ENCODE measurements around the gene CTSF. TPM values are rescaled to one million over a fixed set of nuclear protein-coding genes. Genes with fewer than 3 reads are reported as not detected.
A peak's percentile ranks its signal among the peaks of the same experiment; 100 is the strongest.
"Not testable (repeated sequence)": the region's sequence is repeated elsewhere in the genome, so short reads cannot be mapped to it uniquely, and the experiment has no call there.

Gene CTSF
- total RNA-seq, 1 donor from 2014 or later = 39.1 TPM

GRCh38 chr11:66559142-66559865, 9.1 kb downstream of the CTSF start:
- no peak for DNase-seq

GRCh38 chr11:66557733-66558326, 10.6 kb downstream of the CTSF start:
- DNase-seq = no peak

- no peak for DNase-seq
Measured at GRCh38 chr11:66556086-66556485, 12.3 kb downstream of the CTSF start.

DNA sequence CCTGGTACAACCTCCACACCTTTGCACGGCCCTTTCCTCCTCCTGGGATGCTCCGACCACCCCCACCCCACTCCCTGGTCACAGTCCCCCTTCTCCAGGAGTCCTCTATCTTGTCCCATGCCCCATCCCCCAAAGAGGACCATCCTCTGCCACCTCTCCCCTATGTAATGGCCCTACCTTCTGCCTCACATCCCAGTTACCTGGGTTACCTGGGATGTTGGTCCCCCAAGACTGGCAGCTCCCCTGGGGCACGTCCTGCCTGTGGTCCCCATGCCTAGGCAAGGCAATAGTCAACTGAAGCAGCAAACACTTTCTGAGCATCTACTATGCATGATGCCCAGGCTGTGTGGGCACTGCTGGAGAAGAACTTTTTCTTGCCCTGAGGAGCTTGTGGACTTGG, 13.0 kb downstream of the CTSF start:
- DNase-seq = no peak

GRCh38 chr11:66554602-66555001, 13.8 kb downstream of the CTSF start:
- DNase-seq = no peak

DNA sequence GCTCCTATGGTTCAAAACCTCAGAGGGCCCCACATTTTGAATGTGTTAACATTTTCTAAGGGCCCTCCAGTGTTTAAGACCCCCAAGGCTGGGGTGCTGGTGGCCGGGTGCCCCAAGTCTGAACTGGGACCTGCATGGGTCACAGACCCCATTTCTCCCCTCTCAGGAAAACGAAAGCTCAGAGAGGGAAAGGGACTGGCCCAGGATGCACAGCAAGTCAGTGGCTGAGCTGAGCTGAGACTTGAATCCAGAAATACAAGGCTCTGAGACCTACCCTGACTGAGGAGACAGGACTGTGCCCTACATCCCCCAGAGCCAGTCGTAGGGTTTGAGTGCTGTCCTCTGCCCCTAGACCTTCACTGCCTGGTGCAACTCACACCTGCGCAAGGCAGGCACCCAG, 17.5 kb downstream of the CTSF start:
- no peak for DNase-seq

GRCh38 chr11:66549696-66550095, 18.7 kb downstream of the CTSF start:
- DNase-seq = no peak

DNA sequence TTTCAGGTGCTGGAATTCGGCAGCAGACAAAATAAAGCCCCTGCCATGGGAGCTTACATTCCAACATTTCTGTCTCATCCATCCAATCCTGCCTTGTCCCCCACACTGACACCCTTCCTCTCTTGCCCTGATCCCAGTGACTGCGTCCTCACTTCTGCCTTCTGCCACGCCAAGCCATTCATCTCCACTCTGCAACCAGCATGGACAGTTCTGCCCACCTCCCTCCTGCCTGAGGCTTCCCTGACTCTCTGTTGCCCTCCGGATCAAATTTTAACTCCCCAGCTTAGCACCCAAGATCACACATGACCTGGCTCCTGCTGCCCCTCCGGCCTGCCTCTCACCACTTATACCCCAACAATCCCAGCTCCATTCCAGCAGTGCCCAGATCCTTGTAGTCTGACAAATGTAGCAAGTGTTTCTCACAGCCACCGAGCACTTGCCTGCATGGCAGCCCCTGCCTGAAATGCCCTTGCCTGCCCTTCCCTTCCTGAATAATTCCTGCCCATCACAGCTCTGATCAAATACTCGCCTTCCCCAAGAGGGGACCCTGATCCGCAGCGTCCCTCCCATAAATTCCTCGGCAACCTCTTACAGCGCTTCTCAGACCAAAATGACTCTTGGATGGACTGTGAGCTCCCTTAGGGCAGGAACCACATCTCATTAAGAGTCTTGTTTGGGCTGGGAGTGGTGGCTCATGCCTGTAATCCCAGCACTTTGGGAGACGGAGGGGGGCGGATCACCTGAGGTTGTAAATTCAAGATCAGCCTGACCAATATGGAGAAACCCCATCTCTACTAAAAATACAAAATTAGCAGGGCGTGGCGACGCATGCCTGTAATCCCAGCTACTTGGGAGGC, 19.4 kb downstream of the CTSF start:
- no peak for DNase-seq

GRCh38 chr11:66548041-66548440, 20.4 kb downstream of the CTSF start:
- no peak for DNase-seq

DNA sequence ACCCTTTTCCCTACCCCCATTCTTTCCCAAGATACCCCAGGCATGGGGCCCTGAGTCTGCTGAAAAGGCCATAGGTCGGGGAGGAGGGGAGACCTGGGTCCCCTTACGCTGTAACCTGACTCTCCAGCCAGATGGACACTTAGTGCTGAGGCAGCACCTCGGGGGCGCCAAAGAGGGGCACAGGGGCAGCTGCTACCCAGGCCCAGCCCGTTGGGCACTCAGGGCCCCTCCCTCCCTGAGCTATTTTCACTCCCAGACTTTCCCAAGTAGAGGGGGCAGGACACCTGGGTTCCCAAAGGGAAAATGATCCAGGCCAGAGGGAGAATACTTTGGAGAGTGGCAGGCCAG, 20.8 kb downstream of the CTSF start:
- no peak for DNase-seq

DNA sequence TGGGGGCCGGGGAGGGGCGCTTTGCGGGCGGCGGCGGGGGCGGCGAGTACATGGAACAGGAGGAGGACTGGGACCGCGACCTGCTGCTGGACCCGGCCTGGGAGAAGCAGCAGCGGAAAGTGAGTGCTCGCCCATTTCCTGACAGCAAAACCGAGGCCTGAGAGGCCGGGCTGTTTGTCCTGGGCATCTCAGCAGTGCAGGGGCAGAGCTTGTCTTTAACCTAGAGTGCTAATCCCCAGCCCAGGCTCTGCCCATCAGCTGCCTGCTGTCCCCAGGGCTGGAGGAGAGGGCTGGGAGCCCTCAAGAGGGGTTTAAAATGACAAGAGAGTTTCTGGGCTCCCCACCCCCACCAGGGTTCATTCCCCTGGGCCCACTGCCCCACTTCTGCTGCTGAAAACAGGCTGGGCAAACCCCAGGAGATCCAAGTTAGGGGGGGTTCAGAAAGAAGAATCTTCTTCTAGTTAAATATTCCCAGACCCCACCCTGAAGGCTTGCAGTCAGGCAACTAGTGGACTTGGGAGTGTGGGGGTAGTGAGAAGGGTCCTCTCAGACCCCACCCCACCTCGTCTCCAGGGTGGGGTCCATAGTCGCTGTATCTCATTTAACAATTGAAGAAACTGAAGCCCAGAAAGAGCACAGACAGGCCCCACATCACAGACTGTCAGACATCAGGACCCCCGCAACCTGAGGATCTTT, 21.3 kb downstream of the CTSF start:
- no peak for DNase-seq

DNA sequence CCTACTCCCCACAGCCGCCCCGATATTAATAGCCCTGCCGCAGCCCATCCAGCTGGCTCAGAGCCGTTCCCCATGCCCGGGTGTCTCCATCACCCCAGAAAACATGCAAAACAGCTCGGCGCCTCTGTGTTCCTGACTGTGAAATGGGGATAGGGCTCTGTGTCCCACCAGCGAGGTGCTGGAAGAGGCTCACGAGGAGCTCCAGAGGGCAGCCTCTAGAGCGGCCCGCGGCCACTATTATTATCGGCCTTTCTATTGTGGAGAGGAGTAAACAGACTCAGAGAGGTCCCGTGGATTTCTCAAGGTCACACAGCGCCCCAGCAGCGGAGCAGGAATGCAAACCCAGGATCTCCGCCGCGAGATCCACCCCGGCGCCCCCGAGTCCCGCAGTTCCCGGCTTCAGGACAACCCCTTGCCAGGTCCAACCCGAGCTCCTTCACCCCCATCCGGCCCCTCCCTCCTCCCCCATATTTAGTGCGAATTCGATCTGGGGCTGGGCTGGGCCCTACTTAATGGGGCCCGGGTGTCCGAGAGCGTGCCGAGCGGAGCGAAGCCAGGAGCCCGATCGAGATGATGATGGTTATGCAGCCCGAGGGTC, 21.9 kb downstream of the CTSF start, which contains the start of gene ACTN3:
Gene ACTN3, plus strand, starts transcription at position 536 of the 598 bp plus-strand sequence. Its CDS starts 35 bp downstream, at position 571.
- DNase-seq = no peak

GRCh38 chr11:66545701-66546367, 22.6 kb downstream of the CTSF start, which contains the start of gene ZDHHC24:
TSS of gene ZDHHC24 (minus strand) at chr11:66546048. CDS start at chr11:66546003, 45 bp downstream.
- DNase-seq = peak; percentile 96

DNA sequence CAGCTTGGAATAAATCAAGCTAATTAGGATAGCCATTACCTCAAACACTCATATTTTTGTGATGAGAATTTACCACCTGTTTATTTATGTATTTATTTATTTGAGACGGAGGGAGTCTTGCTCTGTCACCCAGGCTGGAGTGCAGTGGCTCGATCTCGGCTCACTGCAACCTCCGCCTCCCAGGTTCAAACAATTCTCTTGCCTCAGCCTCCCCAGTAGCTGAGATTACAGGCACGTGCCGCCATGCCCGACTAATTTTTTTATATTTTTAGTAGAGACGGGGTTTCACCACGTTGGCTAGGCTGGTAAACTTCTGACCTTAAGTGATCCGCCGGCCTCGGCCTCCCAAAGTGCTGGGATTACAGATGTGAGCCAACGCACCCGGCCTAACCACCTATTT, 23.5 kb downstream of the CTSF start:
- not testable (repeated sequence) for DNase-seq

GRCh38 chr11:66543263-66544107, 24.9 kb downstream of the CTSF start:
- no peak for DNase-seq

GRCh38 chr11:66542362-66542761, 26.0 kb downstream of the CTSF start:
- peak; percentile 21 for DNase-seq

- DNase-seq = peak; percentile 53
Measured at GRCh38 chr11:66541892-66542291, 26.5 kb downstream of the CTSF start.

DNA sequence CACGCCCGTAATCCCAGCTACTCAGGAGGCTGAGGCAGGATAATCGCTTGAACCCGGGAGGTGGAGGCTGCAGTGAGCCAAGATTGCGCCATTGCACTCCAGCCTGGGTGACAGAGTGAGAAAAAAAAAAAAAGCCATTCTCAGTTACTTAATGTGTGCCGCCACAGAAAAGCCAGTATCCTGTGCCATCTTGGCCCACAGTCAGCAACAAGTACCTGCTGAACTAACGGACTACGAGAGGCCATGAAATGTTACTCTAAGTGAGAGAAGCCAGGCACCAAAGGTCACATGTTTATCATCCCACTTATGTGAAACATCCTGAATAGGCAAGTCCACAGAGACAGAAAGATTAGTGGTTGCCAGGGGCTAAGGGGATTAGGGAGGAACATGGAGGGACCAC, 27.8 kb downstream of the CTSF start:
- DNase-seq = not testable (repeated sequence)

DNA sequence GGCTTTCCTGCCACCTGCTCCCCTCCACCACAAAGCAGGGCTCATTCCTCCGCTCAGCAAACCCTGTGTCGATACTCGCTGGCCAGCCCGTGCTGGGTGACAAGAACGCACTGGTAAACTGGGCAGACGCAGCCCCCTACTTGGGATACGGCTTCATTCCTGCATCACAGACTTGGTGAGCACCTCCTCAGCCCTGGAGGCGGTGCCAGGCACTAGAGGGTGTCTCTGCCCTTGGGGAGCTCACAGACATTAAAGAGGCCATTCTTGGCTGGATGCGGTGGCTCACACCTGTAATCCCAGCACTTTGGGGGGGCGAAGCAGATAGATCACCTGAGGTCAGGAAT, 28.6 kb downstream of the CTSF start:
- no peak for DNase-seq

DNA sequence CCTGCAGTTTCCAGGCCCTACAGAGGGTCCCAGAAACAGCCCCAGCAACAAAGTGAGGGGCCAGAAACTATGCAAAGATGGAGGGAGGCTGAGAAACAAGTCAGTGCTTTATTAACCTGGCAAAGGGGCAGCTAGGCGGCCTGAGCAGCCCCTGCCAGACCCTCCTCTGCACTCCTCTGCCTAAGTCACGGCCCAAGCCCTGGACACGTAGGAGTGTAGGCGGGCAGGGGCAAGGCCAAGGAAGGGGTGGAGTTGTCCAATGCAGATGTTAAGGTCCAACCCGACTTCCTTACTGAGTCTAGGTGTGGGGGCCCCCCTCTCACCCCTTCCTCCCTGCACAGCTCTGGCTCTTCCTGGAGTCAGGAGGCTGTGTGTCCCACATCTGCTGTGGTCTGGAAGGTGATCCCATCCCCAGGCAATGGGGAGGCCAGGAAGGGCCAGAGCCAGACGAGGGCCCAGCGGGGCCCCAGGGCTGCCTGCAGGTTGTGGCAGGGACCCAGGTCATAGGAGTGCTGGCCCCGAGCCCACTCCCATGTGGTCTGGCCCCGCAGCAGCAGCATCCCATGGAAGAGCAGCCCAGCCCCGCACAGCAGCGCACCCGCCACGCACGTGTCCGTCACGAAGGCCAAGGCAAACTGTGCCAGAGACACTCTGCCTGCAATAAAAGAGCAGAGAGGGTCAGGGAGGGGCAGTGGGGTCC, 29.1 kb downstream of the CTSF start:
- DNase-seq = no peak
